Measurements from ENCODE around the gene CX3CR1. TPM values are rescaled to one million over a fixed set of nuclear protein-coding genes. Genes with fewer than 3 reads are reported as not detected.

CX3CR1 gene
- polyA plus RNA-seq, 2 donors = 0.14 to 0.21 TPM

DNA sequence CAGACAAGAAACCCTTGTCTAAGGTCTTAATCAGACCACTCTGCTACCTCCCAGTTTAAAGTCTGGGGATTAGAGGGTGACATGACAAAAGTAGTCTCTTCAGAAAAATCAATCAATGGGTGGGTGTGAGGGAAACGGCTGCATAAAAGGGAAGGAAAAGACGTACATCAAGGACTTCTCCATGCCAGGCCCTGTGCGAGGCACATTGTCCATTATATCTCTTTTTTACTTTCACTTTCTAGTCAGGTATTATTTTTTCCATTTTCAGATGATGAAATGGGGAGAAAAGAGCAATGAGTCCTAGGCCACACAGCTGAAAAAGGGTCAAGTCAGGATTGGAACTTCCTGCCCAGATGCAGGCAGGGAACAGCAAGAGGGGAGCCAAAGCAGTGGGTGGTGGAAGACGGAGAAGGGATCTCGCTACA is 4.6 kb upstream of the CX3CR1 start:
- Histone ChIP-seq H3K4me3 (ENCODE audit: low read depth in 1 of 2, low read length in 2 of 2) (no peak overlapping the region), H3K27ac (ENCODE audit: low read depth in 2 of 2, low read length in 1 of 2) (no peak overlapping the region), H3K4me1 (ENCODE audit: control insufficient read depth in 2 of 2, insufficient read depth in 2 of 2, low read length in 1 of 2) (no peaks in the 10 kb centered on the region), H3K36me3 (ENCODE audit: control insufficient read depth in 2 of 2, insufficient read depth in 2 of 2, low read length in 1 of 2) (no peaks in the 10 kb centered on the region), H3K27me3 (ENCODE audit: control insufficient read depth in 1 of 2, insufficient read depth in 2 of 2, low read length in 2 of 2) (no peaks in the 10 kb centered on the region), H3K9me3 (ENCODE audit: control insufficient read depth in 2 of 2, insufficient read depth in 1 of 2, low read depth in 1 of 2, low read length in 1 of 2) (no peaks in the 10 kb centered on the region)
- WGBS, 2 donors = 64 to 69% methylated on average over 5 of the region's 5 CpGs

DNA sequence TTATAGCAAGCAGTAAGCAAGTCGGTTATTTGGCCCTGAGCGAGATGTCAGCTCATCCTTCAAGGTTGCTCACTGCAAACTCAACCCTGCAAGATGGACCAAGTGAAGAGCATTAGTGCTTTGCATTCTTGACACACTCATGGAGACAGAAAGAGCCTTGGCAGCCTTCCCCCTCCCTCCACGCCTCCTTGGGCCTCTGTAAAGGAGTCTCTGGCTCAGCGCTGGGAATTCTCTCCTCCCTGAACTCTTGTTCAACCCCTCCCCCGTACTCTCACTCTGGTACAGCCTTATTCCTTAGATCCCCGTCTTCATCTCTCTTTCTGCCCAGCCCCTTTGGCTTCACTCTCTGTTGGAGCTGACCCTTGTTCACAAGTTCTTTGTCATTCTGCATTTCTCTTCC is 2.2 kb upstream of the CX3CR1 start:
- no peaks in the 10 kb centered on the region for H3K27me3 ChIP-seq (ENCODE audit: control insufficient read depth in 1 of 2, insufficient read depth in 2 of 2, low read length in 2 of 2)
- no peaks in the 10 kb centered on the region for H3K36me3 ChIP-seq (ENCODE audit: control insufficient read depth in 2 of 2, insufficient read depth in 2 of 2, low read length in 1 of 2)
- no peak overlapping the region for H3K27ac ChIP-seq (ENCODE audit: low read depth in 2 of 2, low read length in 1 of 2)
- 78 to 80% methylated on average over 6 of the region's 6 CpGs for WGBS, 2 donors
- H3K4me1 ChIP-seq (ENCODE audit: control insufficient read depth in 2 of 2, insufficient read depth in 2 of 2, low read length in 1 of 2) = no peaks in the 10 kb centered on the region
- no peak overlapping the region for H3K4me3 ChIP-seq (ENCODE audit: low read depth in 1 of 2, low read length in 2 of 2)
- no peaks in the 10 kb centered on the region for H3K9me3 ChIP-seq (ENCODE audit: control insufficient read depth in 2 of 2, insufficient read depth in 1 of 2, low read depth in 1 of 2, low read length in 1 of 2)

DNA sequence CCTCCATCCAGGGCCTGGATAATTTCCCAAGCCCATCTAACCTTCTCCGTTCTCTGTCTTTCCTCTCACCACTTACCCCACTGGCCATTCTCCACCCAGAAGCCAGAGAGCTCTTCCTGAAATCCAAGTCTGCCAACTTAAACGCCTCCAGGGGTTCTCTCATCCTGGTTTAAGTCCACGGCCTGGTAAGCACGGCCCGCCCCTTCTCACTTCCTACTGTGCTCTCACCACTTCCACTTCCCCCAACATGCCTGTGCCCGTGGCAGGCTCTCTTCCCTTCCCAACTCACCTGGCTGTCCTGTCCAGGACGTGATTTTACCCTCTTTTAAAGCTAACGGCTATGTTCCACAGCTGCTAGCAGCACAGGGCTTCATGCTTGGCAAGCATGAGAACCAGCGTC is 1.7 kb upstream of the CX3CR1 start:
- Histone ChIP-seq H3K4me1 (ENCODE audit: control insufficient read depth in 2 of 2, insufficient read depth in 2 of 2, low read length in 1 of 2) (no peaks in the 10 kb centered on the region), H3K27ac (ENCODE audit: low read depth in 2 of 2, low read length in 1 of 2) (no peak overlapping the region), H3K36me3 (ENCODE audit: control insufficient read depth in 2 of 2, insufficient read depth in 2 of 2, low read length in 1 of 2) (no peaks in the 10 kb centered on the region), H3K9me3 (ENCODE audit: control insufficient read depth in 2 of 2, insufficient read depth in 1 of 2, low read depth in 1 of 2, low read length in 1 of 2) (no peaks in the 10 kb centered on the region), H3K27me3 (ENCODE audit: control insufficient read depth in 1 of 2, insufficient read depth in 2 of 2, low read length in 2 of 2) (no peaks in the 10 kb centered on the region), H3K4me3 (ENCODE audit: low read depth in 1 of 2, low read length in 2 of 2) (no peak overlapping the region)
- WGBS, 2 donors = 52 to 63% methylated on average over 9 of the region's 9 CpGs

DNA sequence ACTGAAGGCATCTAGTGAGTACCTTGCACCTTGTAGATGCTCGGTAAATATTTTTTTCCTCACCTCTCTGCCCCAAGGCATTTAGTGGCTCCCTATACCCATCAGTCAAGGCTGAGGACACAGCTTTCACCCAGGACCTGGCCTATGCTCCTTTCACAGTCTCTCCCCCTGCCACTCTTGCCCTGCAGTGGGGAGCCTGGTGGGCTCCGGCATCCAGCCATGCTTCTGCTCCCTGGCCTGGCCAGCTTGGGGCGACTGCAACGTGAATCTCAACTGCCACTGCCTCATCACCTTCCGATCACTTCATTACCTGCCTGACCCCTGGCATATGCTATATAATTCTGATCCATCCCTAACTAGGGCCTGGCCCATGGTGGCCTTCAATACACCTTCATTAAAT is 735 bp upstream of the CX3CR1 start:
- Histone ChIP-seq H3K4me1 (ENCODE audit: control insufficient read depth in 2 of 2, insufficient read depth in 2 of 2, low read length in 1 of 2) (no peaks in the 10 kb centered on the region), H3K9me3 (ENCODE audit: control insufficient read depth in 2 of 2, insufficient read depth in 1 of 2, low read depth in 1 of 2, low read length in 1 of 2) (no peaks in the 10 kb centered on the region), H3K4me3 (ENCODE audit: low read depth in 1 of 2, low read length in 2 of 2) (no peak overlapping the region), H3K27ac (ENCODE audit: low read depth in 2 of 2, low read length in 1 of 2) (no peak overlapping the region), H3K36me3 (ENCODE audit: control insufficient read depth in 2 of 2, insufficient read depth in 2 of 2, low read length in 1 of 2) (no peaks in the 10 kb centered on the region), H3K27me3 (ENCODE audit: control insufficient read depth in 1 of 2, insufficient read depth in 2 of 2, low read length in 2 of 2) (no peaks in the 10 kb centered on the region)
- WGBS, 2 donors = 95 to 98% methylated on average over 5 of the region's 5 CpGs

DNA sequence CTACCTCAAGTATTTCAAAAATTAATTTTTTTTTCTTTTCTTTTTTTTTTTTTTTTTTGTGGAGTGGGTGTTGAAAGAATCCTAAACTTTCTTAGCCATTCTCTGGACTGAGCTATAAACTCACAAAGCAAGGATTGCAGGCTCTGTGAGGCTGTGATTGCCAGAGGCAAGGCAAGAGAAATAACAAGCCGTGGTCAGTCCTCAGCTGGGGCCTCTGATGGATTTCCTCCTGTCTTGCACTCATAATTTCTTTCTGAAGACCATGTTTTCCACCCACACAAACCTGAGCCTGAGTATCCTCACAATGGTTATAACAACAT is 1.3 kb downstream of the CX3CR1 start:
- Histone ChIP-seq H3K4me3 (ENCODE audit: low read depth in 1 of 2, low read length in 2 of 2) (no peak overlapping the region), H3K4me1 (ENCODE audit: control insufficient read depth in 2 of 2, insufficient read depth in 2 of 2, low read length in 1 of 2) (no peaks in the 10 kb centered on the region)
- WGBS, 2 donors = 57 to 68% methylated on average over 1 of the region's 1 CpG

DNA sequence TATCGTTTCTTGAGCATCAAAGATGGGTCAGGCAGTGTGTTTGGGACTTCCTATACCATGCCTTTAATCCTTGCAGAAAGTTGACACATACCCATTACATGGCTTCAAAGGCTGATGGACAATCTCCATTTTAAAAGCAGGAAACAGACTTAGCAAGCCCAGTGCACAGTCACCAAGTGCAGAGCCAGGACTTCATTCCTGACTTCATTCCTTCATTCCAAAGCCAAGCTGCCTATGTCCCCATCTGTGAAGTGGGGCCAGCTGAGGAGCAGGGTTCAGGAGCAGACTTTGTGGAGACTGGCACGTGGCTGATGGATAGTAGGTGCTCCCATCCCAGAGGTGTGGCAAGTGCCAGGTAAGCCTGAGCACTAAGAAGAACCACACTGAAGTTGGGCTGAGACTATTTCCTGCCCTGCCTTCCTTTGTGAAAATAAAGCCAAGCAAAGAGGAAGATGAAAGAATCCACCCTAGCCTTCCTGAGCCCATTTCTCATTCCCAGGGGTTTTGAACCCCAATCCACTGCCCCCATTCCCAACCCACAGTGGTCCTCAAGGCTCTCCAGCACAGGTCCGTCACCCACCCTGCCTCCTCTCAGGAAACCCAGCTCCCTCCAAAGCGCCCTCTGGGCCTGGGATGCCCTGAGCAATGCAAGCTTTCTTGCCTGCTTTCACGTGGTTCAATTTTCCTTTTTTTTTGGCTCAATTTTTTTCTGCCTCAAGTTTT is 1.8 kb downstream of the CX3CR1 start:
- H3K4me1 ChIP-seq (ENCODE audit: control insufficient read depth in 2 of 2, insufficient read depth in 2 of 2, low read length in 1 of 2) = no peaks in the 10 kb centered on the region
- no peaks in the 10 kb centered on the region for H3K36me3 ChIP-seq (ENCODE audit: control insufficient read depth in 2 of 2, insufficient read depth in 2 of 2, low read length in 1 of 2)
- no peaks in the 10 kb centered on the region for H3K9me3 ChIP-seq (ENCODE audit: control insufficient read depth in 2 of 2, insufficient read depth in 1 of 2, low read depth in 1 of 2, low read length in 1 of 2)
- no peaks in the 10 kb centered on the region for H3K27me3 ChIP-seq (ENCODE audit: control insufficient read depth in 1 of 2, insufficient read depth in 2 of 2, low read length in 2 of 2)
- H3K4me3 ChIP-seq (ENCODE audit: low read depth in 1 of 2, low read length in 2 of 2) = no peak overlapping the region
- WGBS, 2 donors = 51 to 60% methylated on average over 5 of the region's 5 CpGs
- H3K27ac ChIP-seq (ENCODE audit: low read depth in 2 of 2, low read length in 1 of 2) = no peak overlapping the region

More for the DNA sequence above, 1.3 kb downstream of the CX3CR1 start:
- Histone ChIP-seq H3K27me3 (ENCODE audit: control insufficient read depth in 1 of 2, insufficient read depth in 2 of 2, low read length in 2 of 2) (no peaks in the 10 kb centered on the region), H3K36me3 (ENCODE audit: control insufficient read depth in 2 of 2, insufficient read depth in 2 of 2, low read length in 1 of 2) (no peaks in the 10 kb centered on the region), H3K9me3 (ENCODE audit: control insufficient read depth in 2 of 2, insufficient read depth in 1 of 2, low read depth in 1 of 2, low read length in 1 of 2) (no peaks in the 10 kb centered on the region), H3K27ac (ENCODE audit: low read depth in 2 of 2, low read length in 1 of 2) (no peak overlapping the region)

DNA sequence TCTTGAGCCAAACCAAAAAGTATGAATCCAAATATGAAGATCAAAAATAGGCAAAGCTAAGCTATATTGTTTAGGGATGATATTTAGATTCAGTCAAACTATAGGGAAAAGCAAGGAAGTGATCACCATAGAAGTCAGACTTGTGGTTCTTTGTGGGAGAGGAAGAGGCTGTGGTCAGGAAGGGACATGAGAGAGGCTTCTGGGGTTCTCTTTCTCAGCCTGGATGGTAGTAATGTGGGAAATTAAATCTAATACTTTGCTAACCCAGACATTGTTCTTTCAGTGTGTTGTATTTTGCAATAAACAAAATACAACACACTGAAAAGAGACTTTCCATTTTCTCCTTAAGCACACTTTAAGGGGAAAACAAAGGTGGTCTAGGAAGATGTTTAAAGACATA is 3.1 kb downstream of the CX3CR1 start:
- Histone ChIP-seq H3K27me3 (ENCODE audit: control insufficient read depth in 1 of 2, insufficient read depth in 2 of 2, low read length in 2 of 2) (no peaks in the 10 kb centered on the region), H3K36me3 (ENCODE audit: control insufficient read depth in 2 of 2, insufficient read depth in 2 of 2, low read length in 1 of 2) (no peaks in the 10 kb centered on the region), H3K27ac (ENCODE audit: low read depth in 2 of 2, low read length in 1 of 2) (no peak overlapping the region), H3K9me3 (ENCODE audit: control insufficient read depth in 2 of 2, insufficient read depth in 1 of 2, low read depth in 1 of 2, low read length in 1 of 2) (no peaks in the 10 kb centered on the region), H3K4me1 (ENCODE audit: control insufficient read depth in 2 of 2, insufficient read depth in 2 of 2, low read length in 1 of 2) (no peaks in the 10 kb centered on the region), H3K4me3 (ENCODE audit: low read depth in 1 of 2, low read length in 2 of 2) (no peak overlapping the region)

DNA sequence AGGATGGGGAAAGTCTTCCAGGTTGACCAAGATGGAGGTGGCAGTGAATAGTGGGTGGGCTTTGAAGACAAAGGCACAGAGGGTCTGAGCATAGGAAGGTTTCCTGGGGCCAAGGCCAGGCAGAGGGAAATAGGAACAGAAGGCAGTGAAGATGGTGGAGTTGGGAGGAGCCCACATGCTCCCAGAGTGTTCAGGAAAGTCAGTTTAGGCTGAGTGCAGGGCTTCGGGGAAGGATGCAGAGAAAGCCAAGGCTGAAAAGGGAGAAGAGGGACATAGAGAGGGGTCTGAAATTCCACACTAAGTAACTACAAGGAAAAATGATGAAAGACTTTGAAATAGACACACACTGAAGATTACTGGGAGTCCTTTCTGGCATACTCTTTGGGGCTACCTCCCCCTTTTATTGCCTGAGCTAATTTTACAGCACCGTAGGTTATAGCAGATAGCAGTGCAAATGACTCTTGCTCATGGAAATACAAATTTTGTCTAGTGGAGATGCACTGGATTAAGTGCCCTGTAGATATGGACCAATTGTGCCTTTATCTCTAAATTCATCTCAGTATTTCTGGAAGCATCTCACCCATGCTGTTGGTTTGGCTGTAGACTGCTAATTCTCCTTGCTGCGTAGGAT is 3.8 kb downstream of the CX3CR1 start:
- no peak overlapping the region for H3K27ac ChIP-seq (ENCODE audit: low read depth in 2 of 2, low read length in 1 of 2)
- H3K4me3 ChIP-seq (ENCODE audit: low read depth in 1 of 2, low read length in 2 of 2) = no peak overlapping the region
- H3K27me3 ChIP-seq (ENCODE audit: control insufficient read depth in 1 of 2, insufficient read depth in 2 of 2, low read length in 2 of 2) = no peaks in the 10 kb centered on the region
- WGBS, 2 donors = 93 to 95% methylated on average over 3 of the region's 3 CpGs
- no peaks in the 10 kb centered on the region for H3K36me3 ChIP-seq (ENCODE audit: control insufficient read depth in 2 of 2, insufficient read depth in 2 of 2, low read length in 1 of 2)
- H3K4me1 ChIP-seq (ENCODE audit: control insufficient read depth in 2 of 2, insufficient read depth in 2 of 2, low read length in 1 of 2) = no peaks in the 10 kb centered on the region
- H3K9me3 ChIP-seq (ENCODE audit: control insufficient read depth in 2 of 2, insufficient read depth in 1 of 2, low read depth in 1 of 2, low read length in 1 of 2) = no peaks in the 10 kb centered on the region

DNA sequence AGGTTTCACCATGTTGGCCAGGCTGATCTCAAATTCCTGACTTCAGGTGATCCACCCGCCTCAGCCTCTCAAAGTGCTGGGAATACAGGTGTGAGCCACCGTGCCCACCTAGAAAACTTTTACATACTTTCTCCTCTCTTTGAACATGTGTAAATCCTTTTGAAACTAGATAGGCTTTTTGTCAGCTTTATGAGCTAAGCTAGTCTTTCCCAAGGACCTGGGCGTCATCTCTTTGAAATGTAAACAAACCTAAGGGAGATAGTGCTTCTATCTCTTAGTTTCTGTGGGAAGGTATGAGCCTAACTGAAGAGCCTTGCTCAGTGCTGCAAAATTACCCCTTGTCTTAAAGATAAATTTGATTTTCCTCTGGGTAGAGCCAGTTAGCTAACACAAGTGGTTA is 4.8 kb downstream of the CX3CR1 start:
- no peak overlapping the region for H3K4me3 ChIP-seq (ENCODE audit: low read depth in 1 of 2, low read length in 2 of 2)
- 81 to 82% methylated on average over 3 of the region's 3 CpGs for WGBS, 2 donors
- no peaks in the 10 kb centered on the region for H3K36me3 ChIP-seq (ENCODE audit: control insufficient read depth in 2 of 2, insufficient read depth in 2 of 2, low read length in 1 of 2)
- no peak overlapping the region for H3K27ac ChIP-seq (ENCODE audit: low read depth in 2 of 2, low read length in 1 of 2)
- H3K27me3 ChIP-seq (ENCODE audit: control insufficient read depth in 1 of 2, insufficient read depth in 2 of 2, low read length in 2 of 2) = no peaks in the 10 kb centered on the region
- no peaks in the 10 kb centered on the region for H3K9me3 ChIP-seq (ENCODE audit: control insufficient read depth in 2 of 2, insufficient read depth in 1 of 2, low read depth in 1 of 2, low read length in 1 of 2)
- H3K4me1 ChIP-seq (ENCODE audit: control insufficient read depth in 2 of 2, insufficient read depth in 2 of 2, low read length in 1 of 2) = no peaks in the 10 kb centered on the region

DNA sequence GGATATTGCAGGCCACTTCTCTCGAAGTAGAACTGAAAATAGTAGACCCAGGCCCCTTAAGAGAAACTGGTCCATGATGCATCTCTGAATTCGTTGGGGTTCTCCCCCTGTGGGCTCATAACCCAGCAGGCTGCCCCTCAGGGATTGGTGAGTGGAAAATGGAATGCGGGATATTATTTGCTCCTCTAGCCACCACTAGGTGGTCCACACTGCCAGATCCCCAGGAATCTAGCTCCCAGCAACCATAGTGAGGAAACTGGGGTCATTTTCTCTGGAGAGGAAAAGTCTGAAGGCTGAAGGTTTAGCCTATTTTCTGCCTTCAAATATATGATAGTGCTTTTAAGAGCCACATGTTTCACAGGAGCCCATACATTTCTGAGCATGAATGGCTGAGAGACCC is 6.7 kb downstream of the CX3CR1 start:
- Histone ChIP-seq H3K27ac (ENCODE audit: low read depth in 2 of 2, low read length in 1 of 2) (no peak overlapping the region), H3K4me3 (ENCODE audit: low read depth in 1 of 2, low read length in 2 of 2) (no peak overlapping the region), H3K9me3 (ENCODE audit: control insufficient read depth in 2 of 2, insufficient read depth in 1 of 2, low read depth in 1 of 2, low read length in 1 of 2) (no peaks in the 10 kb centered on the region), H3K27me3 (ENCODE audit: control insufficient read depth in 1 of 2, insufficient read depth in 2 of 2, low read length in 2 of 2) (no peaks in the 10 kb centered on the region), H3K4me1 (ENCODE audit: control insufficient read depth in 2 of 2, insufficient read depth in 2 of 2, low read length in 1 of 2) (no peaks in the 10 kb centered on the region), H3K36me3 (ENCODE audit: control insufficient read depth in 2 of 2, insufficient read depth in 2 of 2, low read length in 1 of 2) (no peaks in the 10 kb centered on the region)
- WGBS, 2 donors = 68 to 72% methylated on average over 3 of the region's 3 CpGs
